ENCODE data around the gene GPC5. TPM values are rescaled to one million over a fixed set of nuclear protein-coding genes. Genes with fewer than 3 reads are reported as not detected.

Gene GPC5
- total and polyA plus RNA-seq, 2 of the 8 experiments (the other 6 are each of a cell fraction or from before 2014, with no cell fraction given), result 0.20 to 0.39 TPM

DNA sequence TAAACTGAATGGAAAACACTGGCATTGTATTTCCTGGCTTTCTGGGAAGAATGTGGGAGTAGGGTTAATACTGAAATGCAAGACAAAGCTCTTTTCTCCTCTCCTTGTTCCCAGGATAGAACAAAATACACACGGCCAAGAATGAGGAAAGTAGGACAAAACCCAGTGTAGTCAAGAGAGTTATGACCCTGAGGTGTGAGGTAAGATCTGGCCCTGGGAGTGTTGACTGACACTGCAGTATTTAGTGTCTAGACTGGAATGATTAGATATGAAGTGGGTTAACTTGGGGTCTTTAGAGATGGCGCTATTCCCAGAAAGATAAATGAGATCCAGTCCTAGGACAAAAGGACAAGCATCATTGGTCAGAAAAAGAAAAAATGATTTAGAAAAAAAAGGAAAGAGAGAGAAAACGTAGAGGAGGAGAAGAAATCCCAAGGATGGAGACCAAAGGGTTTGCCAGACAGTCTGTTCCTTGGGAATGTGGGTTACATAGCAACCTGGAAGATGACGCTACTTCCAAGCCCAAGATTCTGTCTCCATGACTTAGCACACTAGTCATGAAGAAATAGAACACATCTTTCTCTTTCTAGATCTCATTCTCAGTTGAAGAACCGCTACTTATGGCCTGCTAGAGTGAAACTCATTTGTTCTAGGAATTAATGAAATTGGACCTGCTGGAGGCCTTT, 1284.6 kb downstream of the GPC5 start:
- Histone ChIP-seq H3K79me2 (ENCODE audit: control insufficient read depth in 1 of 2, insufficient read depth in 2 of 2, low read length in 2 of 2) (no peaks in the 10 kb centered on the region), H2BK12ac (ENCODE audit: low read depth, low read length) (no peak overlapping the region), H3K56ac (replicated peaks; ENCODE audit: insufficient read length, low read depth, low read length) (no peak overlapping the region), H3K4ac (replicated peaks; ENCODE audit: insufficient read length, low read depth, low read length) (no peak overlapping the region), H3K4me2 (ENCODE audit: insufficient read depth in 1 of 2, low read depth in 2 of 2, low read length in 2 of 2) (no peak overlapping the region), H3K14ac (ENCODE audit: insufficient read length) (no peak overlapping the region), H4K20me1 (replicated peaks in 1 of 2; ENCODE audit: control insufficient read depth in 1 of 2, insufficient read depth in 2 of 2, low read length in 2 of 2) (no peaks in the 10 kb centered on the region), H3K9me3 (ENCODE audit: insufficient read depth in 2 of 2, low read depth in 1 of 2, low read length in 1 of 2) (no peaks in the 10 kb centered on the region), H3K23ac (ENCODE audit: insufficient read length) (no peak overlapping the region), H2BK15ac (ENCODE audit: low read length) (no peak overlapping the region), H2BK5ac (ENCODE audit: low read depth, low read length) (no peak overlapping the region), H4K5ac (ENCODE audit: insufficient read length, low read depth, low read length) (no peak overlapping the region), H4K8ac (ENCODE audit: extremely low read depth, insufficient read depth, low read length) (no peak overlapping the region), H3K23me2 (ENCODE audit: low read depth, low read length) (no peaks in the 10 kb centered on the region), H2AFZ (ENCODE audit: low read length) (no peak overlapping the region; the same call in 1 of the 2 replicates), H4K91ac (replicated peaks; ENCODE audit: insufficient read length, low read length) (no peak overlapping the region), H3K4me1 (replicated peaks in 1 of 4; ENCODE audit: control insufficient read depth in 3 of 4, insufficient read depth in 4 of 4, low read length in 3 of 4) (no peaks in the 10 kb centered on the region), H2BK120ac (replicated peaks; ENCODE audit: low read depth, low read length) (no peak overlapping the region), H3K18ac (ENCODE audit: extremely low read depth, low read length) (no peak overlapping the region), H3K27me3 (replicated peaks in 1 of 4; ENCODE audit: control insufficient read depth in 3 of 4, extremely low read depth in 1 of 4, insufficient read depth in 3 of 4, low read length in 3 of 4) (no peaks in the 10 kb centered on the region), H3K36me3 (ENCODE audit: control insufficient read depth in 2 of 4, insufficient read depth in 4 of 4, low read length in 3 of 4) (no peaks in the 10 kb centered on the region), H3K79me1 (ENCODE audit: low read depth, low read length) (no peaks in the 10 kb centered on the region), H2BK20ac (ENCODE audit: low read length) (no peak overlapping the region), H2AK5ac (ENCODE audit: low read depth, low read length) (no peak overlapping the region), H3K4me3 (ENCODE audit: extremely low read depth in 1 of 4, insufficient read depth in 2 of 4, low read depth in 3 of 4, low read length in 4 of 4) (no peak overlapping the region), H3K27ac (ENCODE audit: low read depth, low read length) (no peak overlapping the region), H3K9ac (replicated peaks in 1 of 4; ENCODE audit: extremely low read depth in 1 of 4, low read depth in 3 of 4, low read length in 3 of 4) (no peak overlapping the region)
- ChIA-PET CTCF (ENCODE audit: partially characterized antibody) (no interaction called here), POLR2A (ENCODE audit: partially characterized antibody) (no interaction called here)
- DNase-seq (ENCODE audit: low read depth in 1 of 2, low spot score in 2 of 2) (no peak), FAIRE-seq (no peak)
- TF ChIP-seq JUND (IDR thresholded peaks at IDR 0.05; ENCODE audit: low read length), result no peak
- WGBS, 2 experiments (ENCODE audit: extremely low coverage in 1 of 2, insufficient coverage in 1 of 2, insufficient read length in 1 of 2, insufficient replicate concordance in 2 of 2, low coverage in 1 of 2, low lambda C conversion rate in 2 of 2, missing lambda C conversion rate in 1 of 2), result 91% methylated on average over 5 of the region's 5 CpGs; no CpG with 5 or more reads in 1 of the 2 experiments

All from H1 (cell line).